ENCODE measurements around the gene DNMT1. TPM values are rescaled to one million over a fixed set of nuclear protein-coding genes. Genes with fewer than 3 reads are reported as not detected.

The DNMT1 gene
- total RNA-seq, 1 experiment from 2014 or later = 144 TPM

- Mint-ChIP-seq H3K4me1 (ENCODE audit: low read depth, unreplicated experiment) (no peaks in the 10 kb centered on the region), H3K27me3 (ENCODE audit: insufficient read depth, unreplicated experiment) (no peaks in the 10 kb centered on the region), H3K9me3 (ENCODE audit: unreplicated experiment) (no peaks in the 10 kb centered on the region), H3K36me3 (ENCODE audit: insufficient read depth, unreplicated experiment) (peaks cover 73% of the 10 kb centered on the region), H3K27ac (ENCODE audit: unreplicated experiment) (no peak overlapping the region), H3K4me3 (ENCODE audit: unreplicated experiment) (no peak overlapping the region)
- H3K27me3 ChIP-seq (replicated peaks; ENCODE audit: control insufficient read depth, insufficient read depth, low read length) = no peaks in the 10 kb centered on the region
- ChIA-PET POLR2A (no interaction called here), CTCF (no interaction called here)
- H3K4me1 ChIP-seq = no peaks in the 10 kb centered on the region
- intact Hi-C loops (cut with micrococcal nuclease; ENCODE audit: unreplicated experiment) = no loop called here
- no TSS peak for BruUV-seq (replicated peaks)
- no peak for DNase-seq
- no peak for TF ChIP-seq CTCF (IDR thresholded peaks at IDR 0.05; ENCODE audit: insufficient read depth in 1 of 2, low read depth in 1 of 2, low read length in 1 of 2, severe bottlenecking in 1 of 2, unreplicated experiment in 1 of 2)
- no peaks in the 10 kb centered on the region for H3K9me3 ChIP-seq
- peaks cover 2% of the 10 kb centered on the region for H3K36me3 ChIP-seq (ENCODE audit: control insufficient read depth, insufficient read depth, low read length)
- H3K4me3 ChIP-seq (ENCODE audit: low read depth, low read length) = no peak overlapping the region
These were observed 36.7 kb downstream of the DNMT1 start for GRCh38 chr19:10158071-10158470.

GRCh38 chr19:10155839-10156238 is 38.9 kb downstream of the DNMT1 start:
- no peaks in the 10 kb centered on the region for H3K27me3 ChIP-seq (replicated peaks; ENCODE audit: control insufficient read depth, insufficient read depth, low read length)
- H3K4me1 ChIP-seq = no peaks in the 10 kb centered on the region
- H3K9me3 Mint-ChIP-seq (ENCODE audit: unreplicated experiment) = no peaks in the 10 kb centered on the region
- no peaks in the 10 kb centered on the region for H3K4me1 Mint-ChIP-seq (ENCODE audit: low read depth, unreplicated experiment)
- no peaks in the 10 kb centered on the region for H3K27me3 Mint-ChIP-seq (ENCODE audit: insufficient read depth, unreplicated experiment)
- POLR2A ChIA-PET = no interaction called here
- no peaks in the 10 kb centered on the region for H3K9me3 ChIP-seq
- H3K36me3 ChIP-seq (ENCODE audit: control insufficient read depth, insufficient read depth, low read length) = peaks cover 2% of the 10 kb centered on the region
- CTCF ChIA-PET = no interaction called here
- no peak overlapping the region for H3K27ac Mint-ChIP-seq (ENCODE audit: unreplicated experiment)
- H3K36me3 Mint-ChIP-seq (ENCODE audit: insufficient read depth, unreplicated experiment) = peaks cover 71% of the 10 kb centered on the region
- TF ChIP-seq CTCF (IDR thresholded peaks at IDR 0.05; ENCODE audit: insufficient read depth in 1 of 2, low read depth in 1 of 2, low read length in 1 of 2, severe bottlenecking in 1 of 2, unreplicated experiment in 1 of 2) = no peak
- no peak overlapping the region for H3K4me3 ChIP-seq (ENCODE audit: low read depth, low read length)
- no peak overlapping the region for H3K4me3 Mint-ChIP-seq (ENCODE audit: unreplicated experiment)
- no TSS peak for BruUV-seq (replicated peaks)
- DNase-seq = no peak
- intact Hi-C loops (cut with micrococcal nuclease; ENCODE audit: unreplicated experiment) = no loop called here

DNA sequence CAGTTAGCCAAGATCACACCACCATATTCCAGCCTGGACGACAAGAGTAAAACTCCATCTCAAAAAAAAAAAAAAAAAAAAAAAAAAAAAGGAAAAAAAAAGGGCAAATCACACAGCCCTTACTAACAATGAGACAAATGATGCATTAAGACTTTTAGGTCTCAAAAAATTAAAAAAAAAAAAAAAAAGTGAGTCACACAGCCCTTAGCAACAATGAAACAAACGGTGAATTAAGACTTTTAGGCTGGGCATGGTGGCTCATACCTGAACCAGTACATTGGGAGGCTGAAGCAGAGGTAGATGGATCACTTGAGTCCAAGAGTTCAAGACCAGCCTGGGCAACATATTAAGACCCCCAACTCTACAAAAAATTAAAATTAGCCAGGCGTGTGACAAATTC is 42.7 kb downstream of the DNMT1 start:
- no peaks in the 10 kb centered on the region for H3K4me1 Mint-ChIP-seq (ENCODE audit: low read depth, unreplicated experiment)
- intact Hi-C loops (cut with micrococcal nuclease; ENCODE audit: unreplicated experiment) = no loop called here
- no peak overlapping the region for H3K4me3 ChIP-seq (ENCODE audit: low read depth, low read length)
- TF ChIP-seq CTCF (IDR thresholded peaks at IDR 0.05; ENCODE audit: insufficient read depth in 1 of 2, low read depth in 1 of 2, low read length in 1 of 2, severe bottlenecking in 1 of 2, unreplicated experiment in 1 of 2) = no peak
- H3K36me3 Mint-ChIP-seq (ENCODE audit: insufficient read depth, unreplicated experiment) = peaks cover 84% of the 10 kb centered on the region
- no peaks in the 10 kb centered on the region for H3K9me3 ChIP-seq
- no peaks in the 10 kb centered on the region for H3K4me1 ChIP-seq
- no peak overlapping the region for H3K27ac Mint-ChIP-seq (ENCODE audit: unreplicated experiment)
- no peaks in the 10 kb centered on the region for H3K27me3 Mint-ChIP-seq (ENCODE audit: insufficient read depth, unreplicated experiment)
- CTCF ChIA-PET = no interaction called here
- BruUV-seq (replicated peaks) = no TSS peak
- H3K36me3 ChIP-seq (ENCODE audit: control insufficient read depth, insufficient read depth, low read length) = peaks cover 2% of the 10 kb centered on the region; the same call in 1 of the 2 replicates
- H3K9me3 Mint-ChIP-seq (ENCODE audit: unreplicated experiment) = no peaks in the 10 kb centered on the region
- no peak for DNase-seq
- no peaks in the 10 kb centered on the region for H3K27me3 ChIP-seq (replicated peaks; ENCODE audit: control insufficient read depth, insufficient read depth, low read length)
- POLR2A ChIA-PET = no interaction called here
- no peak overlapping the region for H3K4me3 Mint-ChIP-seq (ENCODE audit: unreplicated experiment)

Measured in Caco-2 (cell line).